Cardiac ventricle fibroblast (primary cell): ENCODE data around the gene RGS21. TPM values are rescaled to one million over a fixed set of nuclear protein-coding genes. Genes with fewer than 3 reads are reported as not detected.

ENCODE experiments used
- total RNA-seq: library from RNA; depleted of rRNA; stranded (reverse); fragments of >200 nt; gene quantifications from 2 replicates; pipeline ENCODE4 v1.2.3, GENCODE V29; 2015

The RGS21 gene, protein sequence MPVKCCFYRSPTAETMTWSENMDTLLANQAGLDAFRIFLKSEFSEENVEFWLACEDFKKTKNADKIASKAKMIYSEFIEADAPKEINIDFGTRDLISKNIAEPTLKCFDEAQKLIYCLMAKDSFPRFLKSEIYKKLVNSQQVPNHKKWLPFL
- total RNA-seq: not detected in 2 replicates

GRCh38 chr1:192316942-192317450, at the start of gene RGS21:
TSS of gene RGS21 (plus strand) at chr1:192316992. CDS start at chr1:192343037, 26,045 bp downstream.

Other genes with a start within 250 kb of the RGS21 start
- gene RGS18, start 158.5 kb upstream of the RGS21 start, total RNA-seq: not detected in 2 replicates